GM19397 (cell line): ENCODE data around the gene RGL1.

ENCODE experiments used
- ATAC-seq: cut with Tn5 transposase; IDR thresholded peaks from one replicate; pipeline ENCODE4 v1.9.1; 2021; ENCODE audit warnings: mild to moderate bottlenecking, moderate library complexity; ENCODE audit not compliant: unreplicated experiment

RGL1 gene

GRCh38 chr1:183859119-183859518 is 54.2 kb downstream of the RGL1 start:
- no peak for ATAC-seq

GRCh38 chr1:183859831-183860230 is 54.9 kb downstream of the RGL1 start:
- no peak for ATAC-seq

GRCh38 chr1:183862967-183863366 is 58.0 kb downstream of the RGL1 start:
- ATAC-seq = no peak

GRCh38 chr1:183863852-183864251 is 58.9 kb downstream of the RGL1 start:
- ATAC-seq = no peak

- no peak for ATAC-seq
Observed at GRCh38 chr1:183864611-183865010, 59.7 kb downstream of the RGL1 start.

- ATAC-seq = no peak
Observed at GRCh38 chr1:183869230-183869629, 64.3 kb downstream of the RGL1 start.

GRCh38 chr1:183869664-183870063 is 64.7 kb downstream of the RGL1 start:
- no peak for ATAC-seq

GRCh38 chr1:183870351-183871077 is 65.6 kb downstream of the RGL1 start:
- ATAC-seq = no peak

GRCh38 chr1:183871142-183871541 is 66.2 kb downstream of the RGL1 start:
- no peak for ATAC-seq

GRCh38 chr1:183871601-183872000 is 66.7 kb downstream of the RGL1 start:
- ATAC-seq = no peak

GRCh38 chr1:183872403-183872802 is 67.5 kb downstream of the RGL1 start:
- ATAC-seq = no peak

GRCh38 chr1:183873642-183874041 is 68.7 kb downstream of the RGL1 start:
- no peak for ATAC-seq

- ATAC-seq = no peak
Observed at GRCh38 chr1:183876309-183876708, 71.4 kb downstream of the RGL1 start.

GRCh38 chr1:183877053-183877720 is 72.3 kb downstream of the RGL1 start:
- ATAC-seq = no peak

GRCh38 chr1:183879494-183879893 is 74.6 kb downstream of the RGL1 start:
- ATAC-seq = no peak

- ATAC-seq = no peak
Observed at GRCh38 chr1:183879966-183880365, 75.0 kb downstream of the RGL1 start.

- ATAC-seq = no peak
Observed at GRCh38 chr1:183880531-183881243, 75.8 kb downstream of the RGL1 start.

- ATAC-seq = no peak
Observed at GRCh38 chr1:183881387-183882131, 76.6 kb downstream of the RGL1 start.

- ATAC-seq = no peak
Observed at GRCh38 chr1:183882335-183883167, 77.6 kb downstream of the RGL1 start.

GRCh38 chr1:183883623-183884022 is 78.7 kb downstream of the RGL1 start:
- no peak for ATAC-seq
